ENCODE data around the gene NUDC.
A peak's percentile ranks its signal among the peaks of the same experiment; 100 is the strongest.

NUDC gene

DNA sequence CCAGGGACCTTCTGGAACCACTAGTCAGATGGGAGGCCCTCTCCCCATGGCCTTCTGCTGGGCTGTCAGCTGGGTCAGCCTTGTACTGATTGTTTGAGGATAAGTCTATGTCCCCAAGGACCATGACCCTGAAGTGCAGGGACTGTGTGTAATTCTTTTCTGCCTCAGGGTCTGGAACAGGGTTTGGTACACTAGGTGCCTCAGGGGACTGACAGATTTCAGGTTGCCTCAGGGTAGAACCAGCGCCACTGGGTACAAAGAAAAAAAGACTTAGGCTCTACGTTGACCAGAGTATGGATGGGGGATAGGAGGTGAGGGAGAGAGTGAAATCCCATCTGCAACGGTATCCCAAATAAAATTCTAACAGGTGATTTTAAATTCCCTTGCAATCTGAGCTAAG lies 35.8 kb downstream of the NUDC start:
- TF ChIP-seq ISL1 (CRISPR knock-in tag; IDR thresholded peaks at IDR 0.05) (no peak), ZNF565 (CRISPR knock-in tag; conservative IDR thresholded peaks at IDR 0.05; ENCODE audit: low read depth) (no peak), RARB (CRISPR knock-in tag; IDR thresholded peaks at IDR 0.05) (no peak), TCF4 (CRISPR knock-in tag; IDR thresholded peaks at IDR 0.05; ENCODE audit: borderline replicate concordance) (no peak), ZNF8 (CRISPR knock-in tag; IDR thresholded peaks at IDR 0.05) (no peak)
- TF ChIP-seq, protein P1, sequence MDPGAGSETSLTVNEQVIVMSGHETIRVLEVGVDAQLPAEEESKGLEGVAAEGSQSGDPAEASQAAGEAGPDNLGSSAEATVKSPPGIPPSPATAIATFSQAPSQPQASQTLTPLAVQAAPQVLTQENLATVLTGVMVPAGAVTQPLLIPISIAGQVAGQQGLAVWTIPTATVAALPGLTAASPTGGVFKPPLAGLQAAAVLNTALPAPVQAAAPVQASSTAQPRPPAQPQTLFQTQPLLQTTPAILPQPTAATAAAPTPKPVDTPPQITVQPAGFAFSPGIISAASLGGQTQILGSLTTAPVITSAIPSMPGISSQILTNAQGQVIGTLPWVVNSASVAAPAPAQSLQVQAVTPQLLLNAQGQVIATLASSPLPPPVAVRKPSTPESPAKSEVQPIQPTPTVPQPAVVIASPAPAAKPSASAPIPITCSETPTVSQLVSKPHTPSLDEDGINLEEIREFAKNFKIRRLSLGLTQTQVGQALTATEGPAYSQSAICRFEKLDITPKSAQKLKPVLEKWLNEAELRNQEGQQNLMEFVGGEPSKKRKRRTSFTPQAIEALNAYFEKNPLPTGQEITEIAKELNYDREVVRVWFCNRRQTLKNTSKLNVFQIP (CRISPR knock-in tag; IDR thresholded peaks at IDR 0.05; ENCODE audit: borderline replicate concordance, low read depth) = no peak
- TF ChIP-seq, protein P2, sequence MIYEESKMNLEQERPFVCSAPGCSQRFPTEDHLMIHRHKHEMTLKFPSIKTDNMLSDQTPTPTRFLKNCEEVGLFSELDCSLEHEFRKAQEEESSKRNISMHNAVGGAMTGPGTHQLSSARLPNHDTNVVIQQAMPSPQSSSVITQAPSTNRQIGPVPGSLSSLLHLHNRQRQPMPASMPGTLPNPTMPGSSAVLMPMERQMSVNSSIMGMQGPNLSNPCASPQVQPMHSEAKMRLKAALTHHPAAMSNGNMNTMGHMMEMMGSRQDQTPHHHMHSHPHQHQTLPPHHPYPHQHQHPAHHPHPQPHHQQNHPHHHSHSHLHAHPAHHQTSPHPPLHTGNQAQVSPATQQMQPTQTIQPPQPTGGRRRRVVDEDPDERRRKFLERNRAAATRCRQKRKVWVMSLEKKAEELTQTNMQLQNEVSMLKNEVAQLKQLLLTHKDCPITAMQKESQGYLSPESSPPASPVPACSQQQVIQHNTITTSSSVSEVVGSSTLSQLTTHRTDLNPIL (CRISPR knock-in tag; IDR thresholded peaks at IDR 0.05; ENCODE audit: low read depth) = no peak
- no peak for ATAC-seq

DNA sequence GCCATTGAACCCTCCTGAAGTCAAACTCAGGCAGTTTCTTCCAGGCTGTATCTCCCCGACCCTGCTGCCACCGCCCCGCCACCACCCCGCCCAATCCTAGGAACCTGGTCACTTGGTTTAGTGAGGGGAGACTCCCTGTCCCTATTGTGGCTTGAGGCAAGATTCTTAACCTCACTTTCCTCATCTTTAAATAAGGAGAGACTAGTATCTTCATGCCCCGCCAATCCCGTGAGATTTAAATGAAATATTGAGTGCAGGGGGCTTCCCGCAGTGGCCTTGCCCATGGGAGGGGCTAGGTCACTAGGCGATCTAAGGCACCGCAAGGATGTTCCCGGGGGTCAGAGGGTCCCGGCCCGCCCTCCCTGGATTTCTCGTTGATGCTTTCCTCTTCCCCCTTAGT lies 37.7 kb downstream of the NUDC start:
- no peak for ATAC-seq
- TF ChIP-seq ARNTL (CRISPR knock-in tag; IDR thresholded peaks at IDR 0.05; ENCODE audit: borderline replicate concordance, low read depth) (no peak), SNAI2 (CRISPR knock-in tag; IDR thresholded peaks at IDR 0.05) (no peak), ZC3H10 (CRISPR knock-in tag; IDR thresholded peaks at IDR 0.05) (no peak), PATZ1 (CRISPR knock-in tag; IDR thresholded peaks at IDR 0.05; ENCODE audit: borderline replicate concordance) (no peak), TCF4 (CRISPR knock-in tag; IDR thresholded peaks at IDR 0.05; ENCODE audit: borderline replicate concordance) (no peak)
- TF ChIP-seq, protein P3, sequence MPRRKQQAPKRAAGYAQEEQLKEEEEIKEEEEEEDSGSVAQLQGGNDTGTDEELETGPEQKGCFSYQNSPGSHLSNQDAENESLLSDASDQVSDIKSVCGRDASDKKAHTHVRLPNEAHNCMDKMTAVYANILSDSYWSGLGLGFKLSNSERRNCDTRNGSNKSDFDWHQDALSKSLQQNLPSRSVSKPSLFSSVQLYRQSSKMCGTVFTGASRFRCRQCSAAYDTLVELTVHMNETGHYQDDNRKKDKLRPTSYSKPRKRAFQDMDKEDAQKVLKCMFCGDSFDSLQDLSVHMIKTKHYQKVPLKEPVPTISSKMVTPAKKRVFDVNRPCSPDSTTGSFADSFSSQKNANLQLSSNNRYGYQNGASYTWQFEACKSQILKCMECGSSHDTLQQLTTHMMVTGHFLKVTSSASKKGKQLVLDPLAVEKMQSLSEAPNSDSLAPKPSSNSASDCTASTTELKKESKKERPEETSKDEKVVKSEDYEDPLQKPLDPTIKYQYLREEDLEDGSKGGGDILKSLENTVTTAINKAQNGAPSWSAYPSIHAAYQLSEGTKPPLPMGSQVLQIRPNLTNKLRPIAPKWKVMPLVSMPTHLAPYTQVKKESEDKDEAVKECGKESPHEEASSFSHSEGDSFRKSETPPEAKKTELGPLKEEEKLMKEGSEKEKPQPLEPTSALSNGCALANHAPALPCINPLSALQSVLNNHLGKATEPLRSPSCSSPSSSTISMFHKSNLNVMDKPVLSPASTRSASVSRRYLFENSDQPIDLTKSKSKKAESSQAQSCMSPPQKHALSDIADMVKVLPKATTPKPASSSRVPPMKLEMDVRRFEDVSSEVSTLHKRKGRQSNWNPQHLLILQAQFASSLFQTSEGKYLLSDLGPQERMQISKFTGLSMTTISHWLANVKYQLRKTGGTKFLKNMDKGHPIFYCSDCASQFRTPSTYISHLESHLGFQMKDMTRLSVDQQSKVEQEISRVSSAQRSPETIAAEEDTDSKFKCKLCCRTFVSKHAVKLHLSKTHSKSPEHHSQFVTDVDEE (CRISPR knock-in tag; IDR thresholded peaks at IDR 0.05) = no peak
- TF ChIP-seq, protein P2 (CRISPR knock-in tag; IDR thresholded peaks at IDR 0.05; ENCODE audit: low read depth) = no peak

- ATAC-seq = peak; percentile 32
- TF ChIP-seq RARB (CRISPR knock-in tag; IDR thresholded peaks at IDR 0.05) (no peak), SNAI2 (CRISPR knock-in tag; IDR thresholded peaks at IDR 0.05) (no peak), ZFP3 (CRISPR knock-in tag; IDR thresholded peaks at IDR 0.05) (no peak), GLIS3 (CRISPR knock-in tag; IDR thresholded peaks at IDR 0.05) (no peak), BACH2 (CRISPR knock-in tag; IDR thresholded peaks at IDR 0.05; ENCODE audit: borderline replicate concordance) (no peak), CSDC2 (CRISPR knock-in tag; IDR thresholded peaks at IDR 0.05) (no peak), CSRNP3 (CRISPR knock-in tag; IDR thresholded peaks at IDR 0.05) (no peak), ARNTL (CRISPR knock-in tag; IDR thresholded peaks at IDR 0.05; ENCODE audit: borderline replicate concordance, low read depth) (no peak), ZFP30 (CRISPR knock-in tag; IDR thresholded peaks at IDR 0.05) (no peak), ZC3H10 (CRISPR knock-in tag; IDR thresholded peaks at IDR 0.05) (no peak), ZNF8 (CRISPR knock-in tag; IDR thresholded peaks at IDR 0.05) (no peak), ISL1 (CRISPR knock-in tag; IDR thresholded peaks at IDR 0.05) (no peak), TOX (CRISPR knock-in tag; IDR thresholded peaks at IDR 0.05; ENCODE audit: borderline replicate concordance) (no peak)
- TF ChIP-seq, protein P3 (CRISPR knock-in tag; IDR thresholded peaks at IDR 0.05) = no peak
These were observed 38.4 kb downstream of the NUDC start, which contains the start of gene KDF1 for GRCh38 chr1:26959722-26960624. Gene KDF1, minus strand, starts transcription at chr1:26960468. Its CDS starts 8,088 bp downstream, at chr1:26952380.

Data from SK-N-SH treated with all-trans-retinoic acid at 6 μM for 48 hours (cell line).